ENCODE results near the gene ABLIM2.

Gene ABLIM2

GRCh38 chr4:8167291-8167690 lies 8.7 kb upstream of the ABLIM2 start:
- H3K27ac ChIP-seq = no peak overlapping the region
- TF ChIP-seq, protein P1, sequence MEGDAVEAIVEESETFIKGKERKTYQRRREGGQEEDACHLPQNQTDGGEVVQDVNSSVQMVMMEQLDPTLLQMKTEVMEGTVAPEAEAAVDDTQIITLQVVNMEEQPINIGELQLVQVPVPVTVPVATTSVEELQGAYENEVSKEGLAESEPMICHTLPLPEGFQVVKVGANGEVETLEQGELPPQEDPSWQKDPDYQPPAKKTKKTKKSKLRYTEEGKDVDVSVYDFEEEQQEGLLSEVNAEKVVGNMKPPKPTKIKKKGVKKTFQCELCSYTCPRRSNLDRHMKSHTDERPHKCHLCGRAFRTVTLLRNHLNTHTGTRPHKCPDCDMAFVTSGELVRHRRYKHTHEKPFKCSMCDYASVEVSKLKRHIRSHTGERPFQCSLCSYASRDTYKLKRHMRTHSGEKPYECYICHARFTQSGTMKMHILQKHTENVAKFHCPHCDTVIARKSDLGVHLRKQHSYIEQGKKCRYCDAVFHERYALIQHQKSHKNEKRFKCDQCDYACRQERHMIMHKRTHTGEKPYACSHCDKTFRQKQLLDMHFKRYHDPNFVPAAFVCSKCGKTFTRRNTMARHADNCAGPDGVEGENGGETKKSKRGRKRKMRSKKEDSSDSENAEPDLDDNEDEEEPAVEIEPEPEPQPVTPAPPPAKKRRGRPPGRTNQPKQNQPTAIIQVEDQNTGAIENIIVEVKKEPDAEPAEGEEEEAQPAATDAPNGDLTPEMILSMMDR (conservative IDR thresholded peaks at IDR 0.05) = no peak

GRCh38 chr4:8165374-8165896 lies 6.8 kb upstream of the ABLIM2 start:
- TF ChIP-seq, protein P1 (conservative IDR thresholded peaks at IDR 0.05) = no peak

DNA sequence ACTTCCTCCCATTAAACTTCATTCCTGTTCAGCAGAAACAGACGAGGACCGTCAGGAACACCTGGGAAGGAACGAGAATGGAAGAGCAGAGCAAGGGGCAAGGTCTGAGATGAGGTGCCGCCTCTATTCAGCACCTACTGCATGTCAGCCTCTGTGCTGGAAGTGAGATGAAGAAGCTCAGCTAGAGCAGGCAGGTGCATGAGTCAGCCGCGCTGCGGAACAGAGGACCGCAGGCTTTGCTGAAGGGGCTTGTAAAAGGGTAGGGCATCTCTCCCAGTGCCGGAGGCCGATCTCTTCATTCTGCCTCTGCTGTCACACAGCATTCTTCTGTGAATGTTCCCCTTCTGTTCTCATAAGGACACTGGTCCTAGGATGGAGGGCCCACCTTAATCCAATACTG lies 6.1 kb upstream of the ABLIM2 start:
- no peak overlapping the region for H3K27ac ChIP-seq
- TF ChIP-seq, protein P1 (conservative IDR thresholded peaks at IDR 0.05) = no peak

More at GRCh38 chr4:8165374-8165896, 6.8 kb upstream of the ABLIM2 start:
- no peak overlapping the region for H3K27ac ChIP-seq

DNA sequence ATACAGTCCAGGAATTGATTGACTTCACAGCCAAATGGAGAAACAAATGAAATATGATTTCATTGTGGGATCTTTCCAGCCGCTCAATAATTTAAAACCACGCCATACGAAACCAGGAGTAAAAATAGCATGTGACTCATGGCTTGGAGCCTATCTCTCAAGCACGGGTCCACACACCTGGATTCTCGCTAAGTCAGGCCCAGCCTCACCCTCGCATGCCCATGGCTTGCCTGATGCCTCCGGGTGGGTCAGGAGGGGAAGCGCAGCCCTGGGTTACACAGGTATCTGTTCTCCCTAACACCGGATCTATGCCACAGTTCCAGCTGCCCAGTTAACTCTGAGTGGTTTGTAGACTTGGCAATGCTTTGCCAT lies 5.6 kb upstream of the ABLIM2 start:
- TF ChIP-seq, protein P1 (conservative IDR thresholded peaks at IDR 0.05) = no peak
- H3K27ac ChIP-seq = no peak overlapping the region

DNA sequence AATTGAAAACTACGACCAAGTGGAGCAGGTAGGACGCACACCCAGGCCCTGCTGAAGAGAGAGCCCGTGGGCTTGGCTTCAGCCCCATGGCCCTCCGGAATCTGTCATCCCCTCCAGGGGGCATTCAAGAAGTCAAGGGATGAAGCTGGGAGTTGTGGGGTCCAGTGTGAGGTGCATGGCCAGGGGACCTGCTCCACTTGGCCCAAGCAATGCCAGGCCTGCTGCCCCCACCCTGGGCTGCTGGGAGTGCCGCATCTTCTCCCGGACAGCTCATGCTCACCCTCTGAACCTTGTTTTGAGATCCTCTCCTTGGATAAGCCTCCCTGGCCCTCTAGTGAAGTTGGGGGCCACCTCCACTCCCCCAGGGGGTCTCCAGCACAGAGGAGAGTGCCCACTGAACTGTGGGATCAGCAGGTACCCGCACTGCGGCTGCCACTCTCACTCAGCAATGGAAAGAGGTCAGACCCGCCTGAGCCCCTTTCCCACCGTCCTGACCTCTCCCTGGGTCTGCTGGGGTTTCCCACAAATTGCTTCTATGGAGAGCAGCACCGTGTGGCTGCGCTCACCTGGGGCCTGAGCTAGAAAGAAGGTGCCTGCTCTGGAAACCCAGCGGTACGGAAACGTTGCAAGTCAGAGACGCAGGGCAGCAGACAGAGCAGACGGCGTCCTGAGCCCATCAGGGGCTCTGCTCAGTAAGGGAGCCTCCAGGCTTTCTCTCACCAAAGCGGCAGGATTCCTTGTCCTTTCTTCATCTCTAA lies 5.0 kb upstream of the ABLIM2 start:
- TF ChIP-seq, protein P1 (conservative IDR thresholded peaks at IDR 0.05) = no peak
- no peak overlapping the region for H3K27ac ChIP-seq

GRCh38 chr4:8163026-8163425 lies 4.4 kb upstream of the ABLIM2 start:
- TF ChIP-seq, protein P1 (conservative IDR thresholded peaks at IDR 0.05) = no peak
- no peak overlapping the region for H3K27ac ChIP-seq

GRCh38 chr4:8162625-8163024 lies 4.0 kb upstream of the ABLIM2 start:
- no peak overlapping the region for H3K27ac ChIP-seq
- TF ChIP-seq, protein P1 (conservative IDR thresholded peaks at IDR 0.05) = no peak
